BJ (cell line): ENCODE data around the gene RAB3A. TPM values are rescaled to one million over a fixed set of nuclear protein-coding genes. Genes with fewer than 3 reads are reported as not detected.
A peak's percentile ranks its signal among the peaks of the same experiment; 100 is the strongest.

Experiments
- CTCF ChIA-PET: fragments of 350-600 bp; formaldehyde crosslinking; extraction: SDS; loops from one replicate; lab custom pipeline; 2021; ENCODE audit warnings: antibody characterized with exemption, inconsistent platforms; lab: Yijun Ruan, JAX
- POLR2A ChIA-PET: fragments of 300-600 bp; sonication (Branson Sonifier 250); formaldehyde crosslinking; extraction: SDS; loops from one replicate; lab custom pipeline; 2021; ENCODE audit warnings: antibody characterized with exemption; lab: Charles Lee
- DNase-seq: peaks from one replicate; pipeline ENCODE4 v3.0.0-alpha.2; 2011; ENCODE audit warnings: low read depth
- H3K27me3 ChIP-seq: 2 replicates; pipeline ENCODE4 v1.6.0; 2011; ENCODE audit warnings: low read length; ENCODE audit not compliant: control insufficient read depth, insufficient read depth
- H3K36me3 ChIP-seq: 2 replicates; pipeline ENCODE4 v1.5.1; 2011; ENCODE audit warnings: low read length; ENCODE audit not compliant: control insufficient read depth, insufficient read depth
- H3K4me3 ChIP-seq: 2 replicates; pipeline ENCODE4 v1.5.1; 2011; ENCODE audit warnings: low read depth, mild to moderate bottlenecking, control low read depth, low read length
- polyA plus RNA-seq: library from polyadenylated mRNA; depleted of rRNA; stranded (reverse); fragments of >200 nt; gene quantifications from 2 replicates; pipeline ENCODE4 v1.2.3, GENCODE V29; 2011
- TF ChIP-seq, protein P1 (sequence below): IDR thresholded peaks from 2 replicates; pipeline ENCODE4 v1.5.1; 2011; ENCODE audit warnings: low read depth, mild to moderate bottlenecking, control low read depth, inconsistent platforms, low read length, moderate library complexity; ENCODE audit not compliant: insufficient read depth

The RAB3A gene
- polyA plus RNA-seq, 1 experiment, result 2.0 TPM

DNA sequence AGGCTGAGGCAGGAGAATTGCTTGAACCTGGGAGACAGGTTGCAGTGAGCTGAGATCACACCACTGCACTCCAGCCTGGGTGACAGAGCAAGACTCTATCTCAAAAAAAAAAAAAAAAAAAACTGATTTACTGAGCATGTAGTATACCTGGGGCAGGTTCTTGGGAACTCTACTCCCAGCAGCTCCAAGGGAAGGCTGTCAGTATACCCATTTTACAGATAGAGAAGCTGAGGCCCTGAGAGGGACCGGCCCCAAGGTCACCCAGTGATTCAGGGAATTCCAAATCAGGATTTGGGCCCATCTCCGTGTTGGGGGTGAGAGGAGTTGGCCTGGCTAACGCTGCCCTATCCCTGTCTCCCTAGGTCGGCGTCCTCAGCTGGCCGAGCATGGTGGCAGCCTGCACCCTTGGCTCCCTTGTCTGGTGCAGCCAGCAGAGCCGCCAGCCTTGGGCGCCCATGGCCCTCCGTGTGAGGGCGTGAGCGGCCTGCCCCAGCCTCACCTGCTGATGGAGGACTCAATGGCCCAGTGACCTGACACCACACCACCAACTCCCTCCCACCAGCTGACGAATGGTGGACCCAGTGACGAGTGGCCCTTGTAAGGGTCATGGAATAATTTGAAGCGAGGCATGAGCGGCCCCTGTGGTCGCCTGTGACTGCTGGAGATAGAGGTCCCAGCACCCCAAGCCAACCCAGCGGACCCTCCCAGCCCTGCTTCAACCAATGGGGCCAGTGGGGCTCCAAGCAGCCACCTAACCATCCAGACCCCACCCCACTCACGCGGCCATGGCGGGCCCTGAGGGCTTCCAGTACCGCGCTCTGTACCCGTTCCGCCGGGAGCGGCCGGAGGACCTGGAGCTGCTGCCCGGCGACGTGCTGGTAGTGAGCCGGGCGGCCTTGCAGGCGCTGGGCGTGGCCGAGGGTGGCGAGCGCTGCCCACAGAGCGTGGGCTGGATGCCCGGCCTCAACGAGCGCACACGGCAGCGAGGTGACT lies 48.5 kb downstream of the RAB3A start:
- ChIA-PET CTCF (interaction anchor here (0.6 to 1.7 kb wide), 4 partner anchors 10 to 44 kb away, joined by 3 to 5 read pairs (median 4); no protein-coding TSS in a partner anchor), POLR2A (interaction anchor here (0.5 kb wide), 1 partner anchor 342 kb away, joined by 5 read pairs; no protein-coding TSS in a partner anchor)
- H3K27me3 ChIP-seq, result no peaks in the 10 kb centered on the region
- H3K36me3 ChIP-seq, result peaks cover 13% of the 10 kb centered on the region
- DNase-seq, result no peak
- TF ChIP-seq, protein P1, sequence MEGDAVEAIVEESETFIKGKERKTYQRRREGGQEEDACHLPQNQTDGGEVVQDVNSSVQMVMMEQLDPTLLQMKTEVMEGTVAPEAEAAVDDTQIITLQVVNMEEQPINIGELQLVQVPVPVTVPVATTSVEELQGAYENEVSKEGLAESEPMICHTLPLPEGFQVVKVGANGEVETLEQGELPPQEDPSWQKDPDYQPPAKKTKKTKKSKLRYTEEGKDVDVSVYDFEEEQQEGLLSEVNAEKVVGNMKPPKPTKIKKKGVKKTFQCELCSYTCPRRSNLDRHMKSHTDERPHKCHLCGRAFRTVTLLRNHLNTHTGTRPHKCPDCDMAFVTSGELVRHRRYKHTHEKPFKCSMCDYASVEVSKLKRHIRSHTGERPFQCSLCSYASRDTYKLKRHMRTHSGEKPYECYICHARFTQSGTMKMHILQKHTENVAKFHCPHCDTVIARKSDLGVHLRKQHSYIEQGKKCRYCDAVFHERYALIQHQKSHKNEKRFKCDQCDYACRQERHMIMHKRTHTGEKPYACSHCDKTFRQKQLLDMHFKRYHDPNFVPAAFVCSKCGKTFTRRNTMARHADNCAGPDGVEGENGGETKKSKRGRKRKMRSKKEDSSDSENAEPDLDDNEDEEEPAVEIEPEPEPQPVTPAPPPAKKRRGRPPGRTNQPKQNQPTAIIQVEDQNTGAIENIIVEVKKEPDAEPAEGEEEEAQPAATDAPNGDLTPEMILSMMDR, result no peak
- no peak overlapping the region for H3K4me3 ChIP-seq

DNA sequence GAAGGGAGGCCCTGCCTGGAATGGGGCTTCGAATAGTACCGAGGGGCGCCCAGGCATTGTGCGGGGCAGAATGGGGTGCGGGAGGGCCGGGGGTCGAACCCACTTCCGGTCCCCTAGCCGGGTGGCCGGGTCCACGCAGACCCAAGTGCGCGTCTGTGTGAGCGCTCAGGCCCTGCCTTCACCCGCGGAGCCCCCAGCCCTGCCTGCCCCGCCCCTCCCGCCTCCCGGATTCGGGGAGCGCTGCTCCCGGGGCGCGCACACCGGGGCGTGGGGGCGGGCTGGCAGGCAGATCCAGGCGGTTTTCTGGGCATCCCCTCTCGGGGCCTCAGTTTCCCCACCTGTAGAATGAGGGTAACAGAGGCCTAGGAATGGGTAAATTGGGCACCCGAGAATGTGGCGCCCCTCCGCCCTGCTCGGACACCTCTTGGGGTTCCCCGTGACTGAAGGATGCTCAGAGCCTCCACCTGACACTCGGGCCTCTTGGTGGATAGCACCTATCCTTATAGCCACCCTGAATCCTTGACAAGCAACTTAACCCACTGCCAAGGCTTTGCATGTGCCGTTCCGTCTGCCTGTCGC lies 50.2 kb downstream of the RAB3A start:
- Histone ChIP-seq H3K36me3 (peaks cover 17% of the 10 kb centered on the region), H3K27me3 (no peaks in the 10 kb centered on the region), H3K4me3 (peak overlapping the region; percentile 98)
- TF ChIP-seq, protein P1, result no peak
- POLR2A ChIA-PET, result no interaction called here
- DNase-seq, result no peak
- CTCF ChIA-PET, result interaction anchor here (0.6 kb wide), 1 partner anchor 15 kb away, joined by 3 read pairs; no protein-coding TSS in a partner anchor

DNA sequence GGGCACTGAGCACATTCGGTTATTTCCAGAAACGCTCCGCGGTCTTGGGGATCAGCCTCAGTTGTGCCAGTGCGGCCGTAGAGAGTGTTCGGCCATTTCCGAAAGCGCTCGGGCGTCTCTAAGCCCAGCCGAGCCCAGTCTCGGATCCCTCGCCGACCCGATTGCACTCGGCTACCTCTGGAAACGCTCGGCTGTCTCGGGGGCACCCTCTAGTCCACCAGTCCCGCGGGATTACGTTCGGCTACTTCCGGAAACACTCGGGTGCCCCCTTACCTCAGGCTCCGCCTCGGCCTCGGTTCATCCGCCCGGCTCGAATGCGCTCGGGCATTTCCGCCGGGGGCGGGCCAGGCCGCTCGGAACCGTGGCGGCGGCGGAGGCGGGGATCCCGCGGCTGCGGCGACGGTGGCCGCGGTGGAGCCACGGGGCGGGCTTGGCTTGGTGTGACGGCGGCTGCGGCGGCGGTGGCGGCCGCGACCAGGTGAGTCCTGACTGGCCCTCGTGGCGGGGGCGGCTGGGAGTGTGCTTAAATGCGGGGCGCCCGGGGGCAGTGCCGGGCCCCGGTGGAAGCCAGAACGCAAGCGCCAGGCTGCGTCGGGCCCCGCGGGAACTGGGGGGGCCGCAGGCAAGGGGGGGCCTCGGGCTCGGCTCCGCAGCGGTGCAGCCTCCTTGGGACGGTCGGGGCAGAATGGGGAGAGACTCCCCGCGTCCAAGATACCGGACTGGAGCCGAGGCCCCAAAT lies 50.9 kb downstream of the RAB3A start, which contains the start of gene PIK3R2:
Gene PIK3R2 (plus strand): TSS at position 347 of the 739 bp plus-strand sequence. CDS start 2,717 bp downstream, outside the sequence.
- peaks cover 17% of the 10 kb centered on the region for H3K36me3 ChIP-seq
- TF ChIP-seq, protein P1, result no peak
- DNase-seq, result peak; percentile 82
- ChIA-PET POLR2A (no interaction called here), CTCF (interaction anchor here (0.9 to 2.5 kb wide), 8 partner anchors 7 to 146 kb away, joined by 3 to 11 read pairs (median 3); no protein-coding TSS in a partner anchor)
- H3K27me3 ChIP-seq, result no peaks in the 10 kb centered on the region
- peak within 1 kb of the TSS; percentile 98 for H3K4me3 ChIP-seq

DNA sequence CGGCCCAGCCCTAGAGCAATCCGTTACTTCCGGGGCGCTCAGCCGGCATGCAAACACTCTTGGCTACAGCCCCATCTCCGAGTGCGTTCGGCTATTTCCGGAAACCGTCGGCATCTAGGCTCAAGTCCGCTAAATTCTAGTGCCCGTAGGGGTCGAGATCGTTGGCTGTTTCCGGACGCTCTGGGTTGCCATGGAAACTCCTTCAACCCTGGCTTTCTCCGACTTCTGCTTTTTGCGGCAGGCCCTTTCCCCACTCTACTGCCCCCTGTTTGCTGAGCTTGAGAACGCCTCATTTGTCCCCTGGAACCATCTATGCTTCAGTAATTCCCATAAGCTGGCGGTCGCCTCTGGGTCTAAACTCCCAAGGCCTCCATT lies 51.4 kb downstream of the RAB3A start:
- CTCF ChIA-PET, result interaction anchor here (0.8 to 2.5 kb wide), 11 partner anchors 8 to 145 kb away, joined by 3 to 11 read pairs (median 3); no protein-coding TSS in a partner anchor
- Histone ChIP-seq H3K27me3 (no peaks in the 10 kb centered on the region), H3K36me3 (peaks cover 17% of the 10 kb centered on the region), H3K4me3 (peak overlapping the region; percentile 43)
- DNase-seq, result peak; percentile 88
- TF ChIP-seq, protein P1, result peak; percentile 72
- POLR2A ChIA-PET, result no interaction called here
